KMS-11 (cell line): ENCODE data around the gene PTPRQ.

ENCODE experiments used
- H2AFZ ChIP-seq: fragments of 200-600 bp; sonication (generic); 2 replicates; pipeline ENCODE4 v1.6.1; 2016; ENCODE audit warnings: antibody characterized with exemption, mixed run types, low read depth
- H3K27ac ChIP-seq: fragments of 200-600 bp; sonication (generic); 2 replicates; pipeline ENCODE4 v1.6.1; 2016; ENCODE audit warnings: mild to moderate bottlenecking, mixed run types
- H3K27me3 ChIP-seq: fragments of 200-600 bp; sonication (generic); 2 replicates; pipeline ENCODE4 v1.6.1; 2017; ENCODE audit warnings: mild to moderate bottlenecking, low read depth, mixed run types, moderate library complexity; ENCODE audit not compliant: insufficient read depth
- H3K36me3 ChIP-seq: fragments of 200-600 bp; sonication (generic); 2 replicates; pipeline ENCODE4 v1.6.1; 2017; ENCODE audit warnings: mild to moderate bottlenecking, mixed run types; ENCODE audit not compliant: insufficient read depth
- H3K4me1 ChIP-seq: fragments of 200-600 bp; sonication (generic); 2 replicates; pipeline ENCODE4 v1.6.1; 2016; ENCODE audit warnings: mild to moderate bottlenecking, low read depth, mixed run types; ENCODE audit not compliant: poor library complexity, severe bottlenecking
- H3K4me2 ChIP-seq: fragments of 200-600 bp; sonication (generic); 2 replicates; pipeline ENCODE4 v1.7.0; 2016; ENCODE audit warnings: mild to moderate bottlenecking, mixed run types
- H3K4me3 ChIP-seq: fragments of 200-600 bp; sonication (generic); IDR thresholded peaks from 2 replicates; pipeline ENCODE4 v1.6.1; 2017; ENCODE audit warnings: low read depth, low read length, mixed read lengths; ENCODE audit not compliant: insufficient read depth
- H3K79me2 ChIP-seq: fragments of 200-600 bp; sonication (generic); 2 replicates; pipeline ENCODE4 v1.6.1; 2016; ENCODE audit warnings: low read depth, mixed run types; ENCODE audit not compliant: insufficient read depth
- H3K9ac ChIP-seq: fragments of 200-600 bp; sonication (generic); 2 replicates; pipeline ENCODE4 v1.6.1; 2016; ENCODE audit warnings: mild to moderate bottlenecking, mixed run types
- H4K20me1 ChIP-seq: fragments of 200-600 bp; sonication (generic); 2 replicates; pipeline ENCODE4 v1.6.1; 2016; ENCODE audit warnings: mild to moderate bottlenecking, mixed run types; ENCODE audit not compliant: insufficient read depth
- CTCF ChIP-seq: fragments of 200-600 bp; sonication (generic); conservative IDR thresholded peaks from 2 replicates; pipeline ENCODE4 v1.6.1; 2017; ENCODE audit warnings: low read depth, mild to moderate bottlenecking, antibody characterized with exemption, low read length, moderate library complexity, mixed read lengths

PTPRQ gene

GRCh38 chr12:80716696-80717469 lies 272.8 kb downstream of the PTPRQ start, which contains the start of gene MYF5:
MYF5 (plus strand) TSS chr12:80716912; CDS start chr12:80717064, 152 bp downstream.
- Histone ChIP-seq H2AFZ (no peak within 1 kb of the TSS), H3K27me3 (no peaks in the 10 kb centered on the region), H3K9ac (no peak within 1 kb of the TSS), H3K36me3 (no peaks in the 10 kb centered on the region), H3K4me2 (no peak within 1 kb of the TSS), H4K20me1 (no peaks in the 10 kb centered on the region), H3K27ac (no peak within 1 kb of the TSS), H3K79me2 (no peaks in the 10 kb centered on the region), H3K4me1 (no peaks in the 10 kb centered on the region), H3K4me3 (no peak within 1 kb of the TSS)
- TF ChIP-seq CTCF: no peak

GRCh38 chr12:80717856-80718255 lies 273.8 kb downstream of the PTPRQ start:
- Histone ChIP-seq H3K9ac (no peak overlapping the region), H4K20me1 (no peaks in the 10 kb centered on the region), H3K36me3 (no peaks in the 10 kb centered on the region), H3K79me2 (no peaks in the 10 kb centered on the region), H3K27me3 (no peaks in the 10 kb centered on the region), H3K27ac (no peak overlapping the region), H3K4me1 (no peaks in the 10 kb centered on the region), H3K4me3 (no peak overlapping the region), H3K4me2 (no peak overlapping the region), H2AFZ (no peak overlapping the region)
- no peak for TF ChIP-seq CTCF

- no peaks in the 10 kb centered on the region for H4K20me1 ChIP-seq
- H3K27me3 ChIP-seq: no peaks in the 10 kb centered on the region
- no peak overlapping the region for H2AFZ ChIP-seq
- no peak overlapping the region for H3K4me3 ChIP-seq
- H3K36me3 ChIP-seq: no peaks in the 10 kb centered on the region
- no peaks in the 10 kb centered on the region for H3K4me1 ChIP-seq
- H3K27ac ChIP-seq: no peak overlapping the region
- no peak overlapping the region for H3K9ac ChIP-seq
- H3K79me2 ChIP-seq: no peaks in the 10 kb centered on the region
- TF ChIP-seq CTCF: no peak
- no peak overlapping the region for H3K4me2 ChIP-seq
Measured at GRCh38 chr12:80720516-80720915, 276.5 kb downstream of the PTPRQ start.

GRCh38 chr12:80721326-80721725 lies 277.3 kb downstream of the PTPRQ start:
- Histone ChIP-seq H3K27me3 (no peaks in the 10 kb centered on the region), H3K4me2 (no peak overlapping the region), H3K36me3 (no peaks in the 10 kb centered on the region), H3K9ac (no peak overlapping the region), H2AFZ (no peak overlapping the region), H3K79me2 (no peaks in the 10 kb centered on the region), H3K27ac (no peak overlapping the region), H3K4me1 (no peaks in the 10 kb centered on the region), H3K4me3 (no peak overlapping the region), H4K20me1 (no peaks in the 10 kb centered on the region)
- TF ChIP-seq CTCF: no peak
